Choroid plexus epithelial cell (primary cell): Measurements from ENCODE around the gene UPF2.
A peak's percentile ranks its signal among the peaks of the same experiment; 100 is the strongest.
"Not testable (repeated sequence)": the region's sequence is repeated elsewhere in the genome, so short reads cannot be mapped to it uniquely, and the experiment has no call there.

ENCODE experiments used
- DNase-seq: peaks from one replicate; pipeline ENCODE4 v3.0.0-alpha.2; 2010; ENCODE audit warnings: low read depth
- H3K4me3 ChIP-seq: 2 replicates; pipeline ENCODE4 v1.5.1; 2011; ENCODE audit warnings: low read depth, mild to moderate bottlenecking, control low read depth, low read length, moderate library complexity
- CTCF ChIP-seq: conservative IDR thresholded peaks from 2 replicates; pipeline ENCODE4 v1.5.1; 2011; ENCODE audit warnings: low read depth, mild to moderate bottlenecking, control low read depth, inconsistent platforms, low read length, moderate library complexity

Gene UPF2

DNA sequence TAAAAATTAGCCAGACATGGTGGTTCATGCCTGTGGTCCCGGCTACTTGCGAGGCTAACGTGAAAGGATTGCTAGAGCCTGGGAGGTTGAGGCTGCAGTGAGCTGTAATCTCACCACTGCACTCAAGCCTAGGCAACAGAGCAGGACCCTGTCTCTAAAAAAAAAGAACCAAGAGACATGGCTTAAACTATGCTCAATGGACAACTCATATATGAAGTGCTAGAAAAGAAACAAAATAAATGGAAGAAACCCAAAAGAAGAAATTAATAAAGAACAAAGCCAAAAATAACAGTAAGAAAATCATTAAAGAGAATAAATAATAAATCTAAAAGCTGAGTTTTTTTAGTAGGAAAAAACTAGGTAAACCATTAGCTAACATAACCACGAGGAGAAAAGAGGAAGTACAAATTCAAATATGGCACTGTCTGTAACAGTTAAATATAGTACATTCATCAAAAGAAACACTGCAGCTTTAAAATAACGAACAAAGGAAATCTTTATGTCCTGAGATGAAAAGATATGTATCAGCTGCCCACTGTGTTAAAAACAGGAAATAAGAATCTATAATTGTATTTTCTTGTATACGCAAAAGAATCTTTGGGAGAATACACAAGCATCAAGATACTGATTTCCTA is 48.7 kb downstream of the UPF2 start:
- DNase-seq = no peak
- no peak overlapping the region for H3K4me3 ChIP-seq
- TF ChIP-seq CTCF = no peak

DNA sequence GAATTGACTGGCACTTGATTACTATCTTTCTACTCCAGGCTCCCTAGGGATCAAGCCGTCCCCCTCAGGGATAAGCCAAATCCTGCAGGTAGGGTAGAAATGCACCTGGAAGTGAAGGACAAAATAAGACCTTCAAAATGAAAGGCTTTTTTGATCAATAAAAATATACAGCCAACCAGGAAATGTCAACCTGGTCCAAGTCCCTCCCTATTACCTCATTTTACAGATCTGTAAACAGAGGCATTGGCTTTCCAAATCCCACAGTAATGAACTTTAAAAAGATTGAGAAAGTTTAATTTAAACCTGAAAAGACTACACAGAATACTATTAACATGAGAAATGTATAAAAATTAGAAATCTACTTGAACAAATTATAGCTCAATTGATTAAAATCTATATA is 53.7 kb downstream of the UPF2 start:
- no peak for TF ChIP-seq CTCF

GRCh38 chr10:11986593-11987216 is 55.9 kb downstream of the UPF2 start:
- H3K4me3 ChIP-seq = no peak overlapping the region
- peak; percentile 92 for TF ChIP-seq CTCF
- peak; percentile 93 for DNase-seq

More for the DNA sequence above, 53.7 kb downstream of the UPF2 start:
- no peak overlapping the region for H3K4me3 ChIP-seq
- DNase-seq = no peak

- no peak for TF ChIP-seq CTCF
- DNase-seq = no peak
- H3K4me3 ChIP-seq = no peak overlapping the region
Observed at GRCh38 chr10:11982253-11982652, 60.4 kb downstream of the UPF2 start.

GRCh38 chr10:11975795-11976194 is 66.8 kb downstream of the UPF2 start:
- H3K4me3 ChIP-seq = no peak overlapping the region
- DNase-seq = no peak
- TF ChIP-seq CTCF = no peak

- not testable (repeated sequence) for H3K4me3 ChIP-seq, DNase-seq
Observed at GRCh38 chr10:11972523-11972922, 70.1 kb downstream of the UPF2 start.

DNA sequence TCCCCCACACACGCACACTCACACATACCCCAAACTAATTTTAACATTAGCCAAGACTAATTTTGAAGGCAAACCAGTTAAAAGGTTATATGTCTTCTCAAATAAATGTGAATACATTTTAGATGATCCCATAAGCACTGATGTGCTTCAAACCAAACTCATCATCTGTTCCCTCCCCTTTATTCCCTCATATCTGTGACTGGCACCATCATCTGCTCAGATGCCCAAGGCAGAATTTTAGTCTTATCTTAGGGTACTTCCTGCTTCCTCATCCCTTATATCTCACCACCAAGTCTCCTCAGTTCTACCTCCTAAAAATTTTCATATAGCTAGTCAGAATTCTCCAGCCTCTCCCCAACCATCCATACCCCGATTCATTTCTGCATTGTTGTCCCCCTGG is 80.4 kb downstream of the UPF2 start:
- TF ChIP-seq CTCF = no peak
- H3K4me3 ChIP-seq = no peak overlapping the region
- no peak for DNase-seq
